MM.1S (cell line): ENCODE results near the gene GNG13.

Experiments used
- DNase-seq: peaks from one replicate; pipeline ENCODE4 v3.0.0-alpha.2; 2015
- H2AFZ ChIP-seq: fragments of 300-600 bp; sonication (generic); 2 replicates; pipeline ENCODE4 v1.6.0; 2016; ENCODE audit warnings: antibody characterized with exemption, low read length
- H3F3A ChIP-seq: fragments of 300-600 bp; sonication (generic); 2 replicates; pipeline ENCODE4 v1.6.1; 2016; ENCODE audit warnings: mild to moderate bottlenecking, antibody characterized with exemption, low read length, moderate library complexity, mixed read lengths; ENCODE audit not compliant: insufficient read depth
- H3K27ac ChIP-seq: fragments of 300-600 bp; sonication (generic); 2 replicates; pipeline ENCODE4 v1.5.1; 2016; ENCODE audit warnings: mild to moderate bottlenecking, low read length
- H3K27me3 ChIP-seq: fragments of 300-600 bp; sonication (generic); replicated peaks from 2 replicates; pipeline ENCODE4 v1.6.0; 2016; ENCODE audit warnings: low read length; ENCODE audit not compliant: insufficient read depth
- H3K36me3 ChIP-seq: fragments of 300-600 bp; sonication (generic); replicated peaks from 2 replicates; pipeline ENCODE4 v1.6.1; 2016; ENCODE audit warnings: mild to moderate bottlenecking, low read length, mixed read lengths; ENCODE audit not compliant: insufficient read depth
- H3K4me1 ChIP-seq: fragments of 300-600 bp; sonication (generic); 2 replicates; pipeline ENCODE4 v1.6.1; 2016; ENCODE audit warnings: low read length, mixed read lengths
- H3K4me2 ChIP-seq: fragments of 300-600 bp; sonication (generic); 2 replicates; pipeline ENCODE4 v1.6.0; 2016; ENCODE audit warnings: low read depth, low read length
- H3K4me3 ChIP-seq: fragments of 300-600 bp; sonication (generic); 2 replicates; pipeline ENCODE4 v1.5.1; 2016; ENCODE audit warnings: low read length, mixed read lengths
- H3K79me2 ChIP-seq: fragments of 300-600 bp; sonication (generic); 2 replicates; pipeline ENCODE4 v1.6.1; 2016; ENCODE audit warnings: mixed run types, low read length, mixed read lengths
- H3K9ac ChIP-seq: fragments of 300-600 bp; sonication (generic); 2 replicates; pipeline ENCODE4 v1.6.1; 2016; ENCODE audit warnings: low read length, mixed read lengths
- H3K9me2 ChIP-seq: fragments of 300-600 bp; sonication (generic); replicated peaks from 2 replicates; pipeline ENCODE4 v1.6.1; 2016; ENCODE audit warnings: mild to moderate bottlenecking, low read length, mixed read lengths; ENCODE audit not compliant: insufficient read depth
- H3K9me3 ChIP-seq: fragments of 300-600 bp; sonication (generic); replicated peaks from 2 replicates; pipeline ENCODE4 v1.6.1; 2016; ENCODE audit warnings: mild to moderate bottlenecking, low read length, mixed read lengths; ENCODE audit not compliant: insufficient read depth
- H4K20me1 ChIP-seq: fragments of 300-600 bp; sonication (generic); 2 replicates; pipeline ENCODE4 v1.6.1; 2016; ENCODE audit warnings: mild to moderate bottlenecking, low read length, moderate library complexity, mixed read lengths; ENCODE audit not compliant: insufficient read depth
- EZH2 ChIP-seq: fragments of 300-600 bp; sonication (generic); optimal IDR thresholded peaks from 2 replicates; pipeline ENCODE3; 2017; ENCODE audit warnings: low read depth, mild to moderate bottlenecking, antibody characterized with exemption, low read length, mixed read lengths
- EZH2phosphoT487 ChIP-seq: fragments of 300-600 bp; sonication (generic); IDR thresholded peaks from 2 replicates; pipeline ENCODE4 v1.6.1; 2018; ENCODE audit warnings: antibody characterized with exemption, low read length
- TF ChIP-seq, protein P1 (sequence below): fragments of 300-600 bp; sonication (generic); IDR thresholded peaks from 2 replicates; pipeline ENCODE4 v1.5.1; 2016; ENCODE audit warnings: antibody characterized with exemption, low read length, mixed read lengths

GNG13 gene

GRCh38 chr16:808085-808386 is 7.5 kb upstream of the GNG13 start:
- no peaks in the 10 kb centered on the region for H4K20me1 ChIP-seq
- H3K4me1 ChIP-seq, result no peaks in the 10 kb centered on the region
- peaks cover 45% of the 10 kb centered on the region for H3K27me3 ChIP-seq
- TF ChIP-seq, protein P1, sequence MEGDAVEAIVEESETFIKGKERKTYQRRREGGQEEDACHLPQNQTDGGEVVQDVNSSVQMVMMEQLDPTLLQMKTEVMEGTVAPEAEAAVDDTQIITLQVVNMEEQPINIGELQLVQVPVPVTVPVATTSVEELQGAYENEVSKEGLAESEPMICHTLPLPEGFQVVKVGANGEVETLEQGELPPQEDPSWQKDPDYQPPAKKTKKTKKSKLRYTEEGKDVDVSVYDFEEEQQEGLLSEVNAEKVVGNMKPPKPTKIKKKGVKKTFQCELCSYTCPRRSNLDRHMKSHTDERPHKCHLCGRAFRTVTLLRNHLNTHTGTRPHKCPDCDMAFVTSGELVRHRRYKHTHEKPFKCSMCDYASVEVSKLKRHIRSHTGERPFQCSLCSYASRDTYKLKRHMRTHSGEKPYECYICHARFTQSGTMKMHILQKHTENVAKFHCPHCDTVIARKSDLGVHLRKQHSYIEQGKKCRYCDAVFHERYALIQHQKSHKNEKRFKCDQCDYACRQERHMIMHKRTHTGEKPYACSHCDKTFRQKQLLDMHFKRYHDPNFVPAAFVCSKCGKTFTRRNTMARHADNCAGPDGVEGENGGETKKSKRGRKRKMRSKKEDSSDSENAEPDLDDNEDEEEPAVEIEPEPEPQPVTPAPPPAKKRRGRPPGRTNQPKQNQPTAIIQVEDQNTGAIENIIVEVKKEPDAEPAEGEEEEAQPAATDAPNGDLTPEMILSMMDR, result no peak
- no peak for TF ChIP-seq EZH2
- no peak for TF ChIP-seq EZH2phosphoT487
- peak overlapping the region; percentile 96 for H3K4me2 ChIP-seq
- no peaks in the 10 kb centered on the region for H3K9me2 ChIP-seq
- H3F3A ChIP-seq, result no peaks in the 10 kb centered on the region
- no peaks in the 10 kb centered on the region for H3K36me3 ChIP-seq
- no peak for DNase-seq
- peak overlapping the region; percentile 89 for H3K4me3 ChIP-seq
- no peaks in the 10 kb centered on the region for H3K79me2 ChIP-seq
- peak overlapping the region; percentile 100 for H2AFZ ChIP-seq
- H3K9me3 ChIP-seq, result no peaks in the 10 kb centered on the region
- H3K9ac ChIP-seq, result no peak overlapping the region
- no peak overlapping the region for H3K27ac ChIP-seq

- H3K4me3 ChIP-seq, result peak overlapping the region; percentile 89
- H2AFZ ChIP-seq, result peak overlapping the region; percentile 100
- H3K9me2 ChIP-seq, result no peaks in the 10 kb centered on the region
- peak overlapping the region; percentile 96 for H3K4me2 ChIP-seq
- no peaks in the 10 kb centered on the region for H4K20me1 ChIP-seq
- TF ChIP-seq EZH2 (no peak), EZH2phosphoT487 (no peak)
- TF ChIP-seq, protein P1, result no peak
- no peaks in the 10 kb centered on the region for H3K79me2 ChIP-seq
- DNase-seq, result peak; percentile 88
- peak overlapping the region; percentile 96 for H3K9ac ChIP-seq
- H3K27ac ChIP-seq, result peak overlapping the region; percentile 70; the same call in 1 of the 2 replicates
- no peaks in the 10 kb centered on the region for H3K9me3 ChIP-seq
- H3K36me3 ChIP-seq, result no peaks in the 10 kb centered on the region
- H3F3A ChIP-seq, result no peaks in the 10 kb centered on the region
- peaks cover 40% of the 10 kb centered on the region for H3K27me3 ChIP-seq
- no peaks in the 10 kb centered on the region for H3K4me1 ChIP-seq
Measured at GRCh38 chr16:807347-808084, 7.0 kb upstream of the GNG13 start.

- Histone ChIP-seq H3K27me3 (peaks cover 33% of the 10 kb centered on the region), H3K4me1 (no peaks in the 10 kb centered on the region), H3K4me2 (no peak overlapping the region), H2AFZ (no peak overlapping the region), H3K9me2 (no peaks in the 10 kb centered on the region), H3K9me3 (no peaks in the 10 kb centered on the region), H3F3A (no peaks in the 10 kb centered on the region), H4K20me1 (no peaks in the 10 kb centered on the region), H3K9ac (no peak overlapping the region), H3K79me2 (no peaks in the 10 kb centered on the region), H3K27ac (no peak overlapping the region), H3K4me3 (no peak overlapping the region), H3K36me3 (no peaks in the 10 kb centered on the region)
- DNase-seq, result no peak
- TF ChIP-seq, protein P1, result no peak
- TF ChIP-seq EZH2phosphoT487, result no peak
- TF ChIP-seq EZH2, result no peak
Measured at GRCh38 chr16:805474-805873, 4.9 kb upstream of the GNG13 start.
